ENCODE results near the gene SFSWAP.
"Not testable (repeated sequence)": the region's sequence is repeated elsewhere in the genome, so short reads cannot be mapped to it uniquely, and the experiment has no call there.

Gene SFSWAP

GRCh38 chr12:131736446-131737149 lies 25.7 kb downstream of the SFSWAP start:
- DNase-seq (ENCODE audit: low read depth) = no peak

- no peak for DNase-seq (ENCODE audit: low read depth)
Observed at GRCh38 chr12:131737150-131737827, 26.4 kb downstream of the SFSWAP start.

- no peak for DNase-seq (ENCODE audit: low read depth)
Observed at GRCh38 chr12:131738196-131738595, 27.3 kb downstream of the SFSWAP start.

GRCh38 chr12:131740626-131741025 lies 29.7 kb downstream of the SFSWAP start:
- DNase-seq (ENCODE audit: low read depth) = no peak

- not testable (repeated sequence) for DNase-seq (ENCODE audit: low read depth)
Observed at GRCh38 chr12:131742761-131743160, 31.9 kb downstream of the SFSWAP start.

GRCh38 chr12:131743410-131743809 lies 32.5 kb downstream of the SFSWAP start:
- not testable (repeated sequence) for DNase-seq (ENCODE audit: low read depth)

DNA sequence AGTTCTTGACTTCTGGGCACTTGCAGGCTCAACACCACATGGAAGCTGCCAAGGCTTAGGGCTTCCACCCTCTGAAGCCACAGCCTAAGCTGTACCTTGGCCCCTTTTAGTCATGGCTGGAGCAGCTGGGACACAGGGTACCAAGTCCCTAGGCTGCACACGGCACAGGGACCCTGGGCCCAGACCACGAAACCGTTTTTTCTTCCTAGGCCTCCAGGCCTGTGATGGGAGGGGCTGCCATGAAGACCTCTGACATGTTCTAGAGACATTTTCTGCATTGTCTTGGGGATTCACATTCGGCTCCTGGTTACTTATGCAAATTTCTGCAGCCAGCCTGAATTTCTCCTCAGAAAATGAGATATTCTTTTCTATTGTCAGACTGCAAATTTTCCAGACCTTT lies 33.0 kb downstream of the SFSWAP start:
- DNase-seq (ENCODE audit: low read depth) = not testable (repeated sequence)

GRCh38 chr12:131744675-131745074 lies 33.8 kb downstream of the SFSWAP start:
- DNase-seq (ENCODE audit: low read depth) = not testable (repeated sequence)

- no peak for DNase-seq (ENCODE audit: low read depth)
Observed at GRCh38 chr12:131745706-131746105, 34.8 kb downstream of the SFSWAP start.

- DNase-seq (ENCODE audit: low read depth) = no peak
Observed at GRCh38 chr12:131747276-131748177, 36.6 kb downstream of the SFSWAP start.

GRCh38 chr12:131749618-131750315 lies 38.9 kb downstream of the SFSWAP start:
- DNase-seq (ENCODE audit: low read depth) = no peak

GRCh38 chr12:131751335-131751734 lies 40.4 kb downstream of the SFSWAP start:
- DNase-seq (ENCODE audit: low read depth) = no peak

GRCh38 chr12:131752451-131752850 lies 41.6 kb downstream of the SFSWAP start:
- DNase-seq (ENCODE audit: low read depth) = no peak

- DNase-seq (ENCODE audit: low read depth) = no peak
Observed at GRCh38 chr12:131753005-131753404, 42.1 kb downstream of the SFSWAP start.

- no peak for DNase-seq (ENCODE audit: low read depth)
Observed at GRCh38 chr12:131753757-131754156, 42.9 kb downstream of the SFSWAP start.

- DNase-seq (ENCODE audit: low read depth) = no peak
Observed at GRCh38 chr12:131754184-131754583, 43.3 kb downstream of the SFSWAP start.

DNA sequence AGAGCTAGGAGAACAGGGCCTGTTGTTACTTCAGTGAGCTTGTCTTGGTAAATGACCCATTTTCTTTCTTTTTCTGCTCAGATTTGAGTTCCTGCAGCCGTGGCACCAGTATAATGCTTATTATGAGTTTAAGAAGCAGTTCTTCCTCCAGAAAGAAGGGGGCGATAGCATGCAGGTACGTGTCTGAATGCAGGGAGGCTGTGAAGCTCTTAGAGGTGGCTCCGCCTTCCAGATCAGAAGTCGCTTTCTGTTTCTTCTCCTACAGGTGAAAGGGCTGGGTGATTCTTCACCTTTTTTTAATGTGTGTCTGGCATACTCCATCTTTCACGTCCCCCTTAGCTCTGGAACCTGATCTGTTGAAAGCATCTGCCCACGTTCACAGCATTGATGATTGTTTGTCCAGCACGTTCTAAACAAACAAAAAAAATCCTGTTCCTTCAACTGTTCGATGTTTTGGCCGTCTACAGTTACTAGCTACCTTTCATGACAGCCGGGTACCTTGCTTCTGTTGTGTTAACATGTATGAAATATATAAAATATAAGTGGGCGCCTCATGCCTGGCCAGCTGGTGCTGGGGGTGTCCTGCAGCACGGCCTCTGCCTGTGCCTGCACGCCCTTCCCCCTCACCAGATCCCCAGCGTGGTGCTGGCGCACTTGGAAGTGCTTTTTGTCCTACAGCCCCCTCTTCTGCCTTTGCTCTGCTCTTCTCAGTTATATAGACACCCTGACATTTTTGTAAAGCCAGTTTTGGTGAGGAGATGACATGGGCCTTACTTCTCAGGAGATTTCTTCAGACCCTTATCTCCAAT lies 44.6 kb downstream of the SFSWAP start:
- DNase-seq (ENCODE audit: low read depth) = no peak

DNA sequence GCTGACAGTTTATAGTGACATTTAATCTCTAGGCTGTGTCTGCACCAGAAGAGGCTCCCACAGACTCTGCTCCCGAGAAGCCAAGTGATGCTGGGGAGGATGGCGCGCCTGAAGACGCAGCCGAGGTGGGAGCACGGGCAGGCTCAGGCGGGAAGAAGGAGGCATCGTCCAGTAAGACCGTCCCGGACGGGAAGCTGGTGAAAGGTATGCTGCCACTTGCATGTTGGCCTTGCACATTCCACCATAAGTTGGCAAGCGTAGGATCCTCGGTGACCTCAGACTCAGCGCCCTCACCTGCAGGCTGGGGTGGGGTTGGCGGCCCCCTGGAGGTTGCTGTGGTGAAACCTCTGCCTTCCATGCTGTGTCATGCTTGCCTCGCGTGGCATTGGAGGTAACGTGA lies 45.6 kb downstream of the SFSWAP start:
- no peak for DNase-seq (ENCODE audit: low read depth)

DNA sequence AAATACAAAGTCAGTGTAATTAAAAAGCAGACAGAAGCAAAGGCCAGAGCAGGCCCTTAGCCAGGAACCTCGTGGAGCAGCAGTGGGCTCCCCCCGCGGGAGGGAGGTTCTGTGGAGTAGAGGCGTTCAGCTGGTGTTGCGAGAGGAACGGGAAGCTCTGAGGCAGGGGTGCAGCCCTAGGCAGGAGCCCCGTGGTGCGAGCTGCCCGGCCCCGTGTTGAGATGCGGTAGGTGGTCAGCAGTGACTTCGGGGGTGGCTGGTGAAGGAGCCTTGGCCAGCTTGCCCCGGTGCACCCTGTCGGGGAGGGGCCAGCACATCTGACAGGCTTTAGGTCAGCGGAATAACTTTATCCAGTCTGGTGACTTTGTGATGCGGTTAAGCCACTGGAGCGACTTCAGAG lies 46.2 kb downstream of the SFSWAP start:
- DNase-seq (ENCODE audit: low read depth) = no peak

DNA sequence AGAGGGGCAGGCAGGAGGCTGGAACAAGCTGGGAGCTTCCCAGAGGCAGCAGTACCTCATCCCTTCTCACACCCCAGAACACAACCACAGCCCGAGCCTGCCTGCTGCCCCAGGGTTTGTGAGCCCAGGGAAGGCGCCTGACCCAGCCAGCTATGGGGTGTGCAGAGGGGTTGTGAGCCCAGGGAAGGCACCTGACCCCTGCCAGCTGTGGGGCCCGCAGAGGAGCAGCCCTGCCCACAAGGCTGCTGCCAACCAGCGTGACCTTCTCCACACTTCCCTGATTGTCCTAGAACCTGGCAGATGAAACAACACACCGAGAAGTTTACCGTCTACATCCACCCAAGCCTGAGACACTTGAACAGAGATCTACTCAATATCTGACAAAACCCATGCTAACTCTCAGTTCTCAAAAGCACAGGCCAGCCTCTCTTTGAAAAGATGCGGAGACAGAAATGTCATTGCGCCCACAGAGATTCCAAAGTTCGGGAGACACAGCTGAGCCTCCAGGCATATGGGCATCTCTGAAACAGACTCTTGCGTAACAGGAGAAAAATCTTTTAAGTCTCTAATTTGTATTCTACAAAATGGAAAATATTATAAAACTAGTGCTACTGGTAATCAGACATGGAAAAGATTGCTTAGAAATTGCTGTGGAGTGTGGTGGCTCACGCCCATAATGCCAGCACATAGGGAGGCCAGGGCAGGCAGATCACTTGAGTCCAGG lies 47.3 kb downstream of the SFSWAP start:
- no peak for DNase-seq (ENCODE audit: low read depth)

DNA sequence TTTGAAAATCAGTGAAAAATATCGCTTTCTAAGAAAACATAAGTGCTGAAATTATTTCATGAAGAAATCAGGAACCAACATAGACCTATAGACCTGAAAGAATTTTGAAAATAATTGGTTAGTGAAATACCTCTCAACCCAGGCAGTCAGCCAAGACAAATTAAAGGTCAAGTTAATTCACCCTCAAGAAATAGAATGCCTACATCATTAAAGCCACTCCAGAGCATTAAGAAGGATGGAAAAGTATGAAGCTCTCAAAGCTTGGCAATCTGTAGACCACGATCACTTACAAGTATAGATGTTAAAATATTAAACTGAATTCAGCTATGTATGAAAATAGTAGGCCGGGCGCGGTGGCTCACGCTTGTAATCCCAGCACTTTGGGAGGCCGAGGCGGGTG lies 48.3 kb downstream of the SFSWAP start:
- DNase-seq (ENCODE audit: low read depth) = no peak
